GM10266 (cell line): Measurements from ENCODE around the gene CNTNAP2.

Source experiments
- DNase-seq: peaks from one replicate; pipeline ENCODE4 v3.0.0; 2012; ENCODE audit errors: extremely low spot score
- CTCF ChIP-seq: IDR thresholded peaks from 2 replicates; pipeline ENCODE4 v1.5.1; 2012; ENCODE audit warnings: mild to moderate bottlenecking, low read depth; ENCODE audit not compliant: control insufficient read depth, insufficient read depth; ENCODE audit errors: missing control alignments

Gene CNTNAP2

GRCh38 chr7:148262721-148263229 lies 2146.2 kb downstream of the CNTNAP2 start:
- peak; percentile 92 for TF ChIP-seq CTCF
- DNase-seq: peak; percentile 57

- peak; percentile 68 for TF ChIP-seq CTCF
- peak; percentile 42 for DNase-seq
Observed at GRCh38 chr7:148264933-148265557, 2148.4 kb downstream of the CNTNAP2 start.

- no peak for DNase-seq
- no peak for TF ChIP-seq CTCF
Observed at GRCh38 chr7:148265896-148266295, 2149.3 kb downstream of the CNTNAP2 start.

- no peak for DNase-seq
- no peak for TF ChIP-seq CTCF
Observed at GRCh38 chr7:148266795-148267194, 2150.2 kb downstream of the CNTNAP2 start.

- no peak for TF ChIP-seq CTCF
- DNase-seq: no peak
Observed at GRCh38 chr7:148270576-148270975, 2154.0 kb downstream of the CNTNAP2 start.

GRCh38 chr7:148274118-148274517 lies 2157.5 kb downstream of the CNTNAP2 start:
- DNase-seq: no peak
- TF ChIP-seq CTCF: no peak

GRCh38 chr7:148275359-148275890 lies 2158.8 kb downstream of the CNTNAP2 start:
- DNase-seq: no peak
- no peak for TF ChIP-seq CTCF
